ENCODE results near the gene PRMT7.

DNA sequence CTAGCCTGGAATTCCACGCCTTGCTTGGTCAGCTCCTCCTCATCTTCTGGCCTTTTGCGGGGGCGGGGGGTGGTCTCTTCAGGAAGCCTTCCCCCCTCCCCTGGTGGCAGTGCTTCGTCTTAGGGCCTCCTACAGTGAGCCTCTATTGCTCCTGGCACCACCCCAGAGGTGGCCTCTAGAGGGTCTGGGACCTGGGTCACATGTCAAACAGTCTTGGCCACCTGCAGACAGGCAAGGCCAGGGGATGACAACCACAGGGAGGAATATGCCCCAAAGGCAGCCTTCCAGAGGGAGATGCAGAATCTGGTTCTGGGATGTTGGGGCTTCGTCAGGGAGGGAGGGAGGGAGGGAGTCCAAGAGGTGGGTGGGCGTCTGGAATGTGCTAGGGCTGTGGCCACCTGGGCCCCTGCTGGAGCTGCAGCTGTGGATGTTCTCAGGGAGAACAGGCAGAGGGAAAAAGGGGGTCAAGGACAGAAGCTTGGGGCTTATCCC, 86.9 kb downstream of the PRMT7 start:
- TF ChIP-seq, protein P1, sequence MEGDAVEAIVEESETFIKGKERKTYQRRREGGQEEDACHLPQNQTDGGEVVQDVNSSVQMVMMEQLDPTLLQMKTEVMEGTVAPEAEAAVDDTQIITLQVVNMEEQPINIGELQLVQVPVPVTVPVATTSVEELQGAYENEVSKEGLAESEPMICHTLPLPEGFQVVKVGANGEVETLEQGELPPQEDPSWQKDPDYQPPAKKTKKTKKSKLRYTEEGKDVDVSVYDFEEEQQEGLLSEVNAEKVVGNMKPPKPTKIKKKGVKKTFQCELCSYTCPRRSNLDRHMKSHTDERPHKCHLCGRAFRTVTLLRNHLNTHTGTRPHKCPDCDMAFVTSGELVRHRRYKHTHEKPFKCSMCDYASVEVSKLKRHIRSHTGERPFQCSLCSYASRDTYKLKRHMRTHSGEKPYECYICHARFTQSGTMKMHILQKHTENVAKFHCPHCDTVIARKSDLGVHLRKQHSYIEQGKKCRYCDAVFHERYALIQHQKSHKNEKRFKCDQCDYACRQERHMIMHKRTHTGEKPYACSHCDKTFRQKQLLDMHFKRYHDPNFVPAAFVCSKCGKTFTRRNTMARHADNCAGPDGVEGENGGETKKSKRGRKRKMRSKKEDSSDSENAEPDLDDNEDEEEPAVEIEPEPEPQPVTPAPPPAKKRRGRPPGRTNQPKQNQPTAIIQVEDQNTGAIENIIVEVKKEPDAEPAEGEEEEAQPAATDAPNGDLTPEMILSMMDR (IDR thresholded peaks at IDR 0.05; ENCODE audit: insufficient read depth, low read depth, low read length) = no peak
- no peak for TF ChIP-seq EZH2 (IDR thresholded peaks at IDR 0.05; ENCODE audit: insufficient read depth, low read length)

Data from astrocyte (in vitro differentiated cells and primary cell).